ENCODE data around the gene DEF6.
"Not testable (repeated sequence)": the region's sequence is repeated elsewhere in the genome, so short reads cannot be mapped to it uniquely, and the experiment has no call there.

The DEF6 gene

DNA sequence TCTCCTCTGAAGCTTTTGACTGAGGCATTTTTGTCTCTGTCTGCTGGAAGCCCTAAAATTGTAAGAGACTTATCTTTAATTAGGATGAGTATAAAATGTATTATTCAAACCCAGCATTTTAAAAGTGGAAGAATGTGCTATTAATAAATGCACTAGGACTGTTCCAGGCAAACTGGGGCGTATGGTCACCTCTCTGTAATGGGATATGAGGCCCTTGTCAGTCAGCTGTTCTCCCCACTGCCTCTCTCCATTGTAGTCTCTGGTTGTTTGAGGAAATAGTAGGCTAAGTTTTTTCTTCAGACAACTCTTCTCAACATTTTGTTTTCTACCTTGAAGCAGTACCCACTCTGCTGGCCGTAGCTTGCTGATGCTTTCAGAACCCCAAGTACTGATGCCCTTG, 14.3 kb upstream of the DEF6 start:
- no peak for DNase-seq

DNA sequence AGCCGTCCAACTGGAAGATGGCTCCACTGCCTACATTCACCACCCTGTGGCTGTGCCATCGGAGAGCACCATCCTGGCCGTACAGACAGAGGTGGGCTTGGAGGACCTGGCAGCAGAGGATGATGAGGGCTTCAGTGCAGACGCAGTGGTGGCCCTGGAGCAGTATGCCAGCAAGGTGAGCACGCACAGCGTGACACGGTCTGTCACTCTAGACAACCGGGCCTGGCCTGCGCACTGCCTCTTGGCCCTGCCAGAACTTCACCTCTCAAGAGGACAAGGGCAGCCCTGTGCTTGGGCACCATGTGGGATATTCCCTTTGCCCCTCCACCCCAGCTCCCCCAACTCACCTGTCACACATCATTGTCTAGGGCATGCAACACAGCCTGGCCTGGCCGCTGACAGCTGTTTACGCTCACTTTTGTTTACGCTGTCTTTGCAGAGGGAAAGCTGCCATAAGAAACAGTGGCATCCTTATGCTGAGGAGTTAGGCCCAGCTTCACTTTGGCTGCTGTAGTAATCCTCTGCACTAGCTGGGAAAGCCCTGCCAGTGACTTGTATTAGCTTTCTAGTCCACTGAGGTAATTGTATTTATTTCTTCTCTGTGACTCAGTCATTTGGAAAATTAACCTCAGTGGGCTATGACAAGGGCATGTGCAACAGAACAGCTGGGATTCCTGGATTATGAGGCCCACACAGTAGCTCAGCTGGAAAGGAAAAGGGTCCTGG, 9.8 kb upstream of the DEF6 start:
- no peak for DNase-seq

DNA sequence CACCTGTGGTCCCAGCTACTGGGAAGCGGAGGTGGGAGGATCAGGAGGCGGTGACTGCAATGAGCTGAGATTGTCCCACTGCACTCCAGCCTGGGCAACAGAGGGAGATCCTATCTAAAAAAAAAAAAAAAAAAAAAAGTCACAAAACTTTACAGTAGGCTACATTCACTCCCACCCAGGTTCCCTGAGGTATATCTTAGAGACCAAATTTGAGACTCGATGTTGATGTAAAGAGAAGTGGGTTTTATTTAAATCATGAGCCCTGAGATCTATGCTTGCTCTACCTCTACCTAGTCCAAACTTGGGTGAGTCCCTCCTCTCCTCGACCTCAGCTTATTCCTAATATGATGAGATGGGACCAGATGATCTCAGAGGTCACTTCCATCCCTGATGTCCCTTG, 8.8 kb upstream of the DEF6 start:
- DNase-seq, result no peak

DNA sequence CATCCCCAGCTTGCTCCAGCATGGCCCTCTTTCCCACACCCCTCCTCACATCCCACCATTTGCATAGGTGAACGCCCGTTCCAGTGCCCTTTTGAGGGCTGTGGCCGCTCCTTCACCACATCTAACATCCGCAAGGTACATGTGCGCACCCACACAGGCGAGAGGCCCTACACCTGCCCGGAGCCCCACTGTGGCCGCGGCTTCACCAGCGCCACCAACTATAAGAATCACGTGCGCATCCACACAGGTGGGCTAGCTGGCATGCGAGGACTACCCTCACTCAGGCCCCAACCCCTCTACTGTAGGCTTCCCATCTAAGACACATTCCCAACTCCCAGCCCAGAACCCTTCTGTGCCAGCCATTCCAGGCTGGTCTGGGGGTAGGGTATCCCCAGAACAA, 6.1 kb upstream of the DEF6 start:
- no peak for DNase-seq

DNA sequence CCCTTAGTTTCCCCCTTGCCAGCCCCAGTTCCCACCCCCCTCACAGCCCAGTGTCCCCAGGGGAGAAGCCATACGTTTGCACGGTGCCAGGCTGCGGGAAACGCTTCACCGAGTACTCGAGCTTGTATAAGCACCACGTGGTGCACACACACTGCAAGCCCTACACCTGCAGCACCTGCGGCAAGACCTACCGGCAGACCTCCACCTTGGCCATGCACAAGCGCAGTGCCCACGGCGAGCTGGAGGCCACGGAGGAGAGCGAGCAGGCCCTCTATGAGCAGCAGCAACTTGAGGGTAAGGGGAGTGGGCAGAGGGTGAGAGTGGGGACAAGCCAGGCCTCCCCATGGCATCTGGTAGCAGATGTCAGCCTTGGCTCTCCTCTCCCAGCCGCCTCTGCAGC, 5.1 kb upstream of the DEF6 start:
- DNase-seq, result no peak

DNA sequence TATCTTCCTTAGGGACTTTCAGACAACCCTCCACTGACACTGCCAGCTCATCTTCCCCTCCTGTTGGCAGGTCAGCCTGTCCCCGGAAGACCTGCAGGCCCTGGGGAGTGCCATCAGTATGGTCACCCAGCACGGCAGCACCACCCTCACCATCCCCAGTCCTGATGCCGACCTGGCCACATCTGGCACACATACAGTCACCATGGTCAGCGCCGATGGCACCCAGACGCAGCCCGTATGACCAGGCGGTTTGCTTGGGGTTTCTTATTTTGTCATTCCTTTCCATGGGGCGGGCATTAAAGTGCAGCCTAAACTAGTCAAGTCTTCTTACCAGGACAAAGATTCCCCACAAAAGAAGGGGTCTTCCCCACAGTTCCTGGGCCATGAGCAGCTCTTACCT, 3.9 kb upstream of the DEF6 start:
- no peak for DNase-seq

DNA sequence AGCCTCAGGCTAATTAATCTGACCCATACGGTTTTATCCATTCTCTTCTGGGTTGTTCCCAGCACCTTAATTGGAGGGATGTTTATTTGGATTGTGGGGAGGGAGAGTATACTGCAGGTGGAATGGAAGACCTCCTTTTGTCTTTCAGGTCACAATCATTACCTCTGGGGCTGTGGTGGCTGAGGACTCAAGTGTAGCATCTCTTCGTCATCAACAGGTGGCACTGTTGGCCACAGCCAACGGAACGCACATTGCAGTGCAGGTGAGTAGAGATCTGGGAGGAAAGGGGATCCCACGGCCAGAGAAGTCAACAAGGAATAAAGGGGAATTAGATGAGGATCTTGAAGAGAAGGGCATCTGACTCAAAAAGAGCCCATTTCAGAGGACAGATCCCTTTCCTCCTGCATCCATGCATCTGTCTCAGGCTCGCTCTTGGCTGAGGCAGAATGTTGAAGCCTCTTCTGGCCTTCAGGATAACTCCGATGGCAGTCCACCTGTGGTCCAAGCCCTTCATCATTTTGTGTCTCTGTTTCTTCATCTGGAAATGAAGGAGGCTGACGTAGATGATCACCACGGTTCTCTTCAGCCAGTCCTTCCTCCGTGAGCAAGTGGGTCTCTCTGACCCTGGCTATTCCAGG, 3.2 kb upstream of the DEF6 start:
- peak; percentile 38 for DNase-seq

DNA sequence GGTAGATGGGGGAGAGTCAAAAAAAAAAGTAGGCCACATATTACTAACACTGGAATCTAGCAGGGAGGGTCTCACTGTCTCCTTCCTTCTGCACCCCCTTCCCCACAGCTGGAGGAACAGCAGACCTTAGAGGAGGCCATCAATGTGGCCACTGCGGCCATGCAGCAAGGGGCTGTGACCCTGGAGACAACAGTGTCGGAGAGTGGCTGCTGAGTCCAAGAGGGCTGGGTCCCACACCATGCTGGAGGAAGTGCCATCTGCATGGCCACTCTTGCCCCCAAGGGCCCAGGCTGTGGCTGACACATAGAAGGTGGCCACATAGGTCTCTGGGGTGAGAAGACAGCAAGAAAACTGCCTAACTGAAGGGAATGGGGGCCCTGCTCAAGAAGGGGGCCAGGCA, 2.6 kb upstream of the DEF6 start:
- no peak for DNase-seq

DNA sequence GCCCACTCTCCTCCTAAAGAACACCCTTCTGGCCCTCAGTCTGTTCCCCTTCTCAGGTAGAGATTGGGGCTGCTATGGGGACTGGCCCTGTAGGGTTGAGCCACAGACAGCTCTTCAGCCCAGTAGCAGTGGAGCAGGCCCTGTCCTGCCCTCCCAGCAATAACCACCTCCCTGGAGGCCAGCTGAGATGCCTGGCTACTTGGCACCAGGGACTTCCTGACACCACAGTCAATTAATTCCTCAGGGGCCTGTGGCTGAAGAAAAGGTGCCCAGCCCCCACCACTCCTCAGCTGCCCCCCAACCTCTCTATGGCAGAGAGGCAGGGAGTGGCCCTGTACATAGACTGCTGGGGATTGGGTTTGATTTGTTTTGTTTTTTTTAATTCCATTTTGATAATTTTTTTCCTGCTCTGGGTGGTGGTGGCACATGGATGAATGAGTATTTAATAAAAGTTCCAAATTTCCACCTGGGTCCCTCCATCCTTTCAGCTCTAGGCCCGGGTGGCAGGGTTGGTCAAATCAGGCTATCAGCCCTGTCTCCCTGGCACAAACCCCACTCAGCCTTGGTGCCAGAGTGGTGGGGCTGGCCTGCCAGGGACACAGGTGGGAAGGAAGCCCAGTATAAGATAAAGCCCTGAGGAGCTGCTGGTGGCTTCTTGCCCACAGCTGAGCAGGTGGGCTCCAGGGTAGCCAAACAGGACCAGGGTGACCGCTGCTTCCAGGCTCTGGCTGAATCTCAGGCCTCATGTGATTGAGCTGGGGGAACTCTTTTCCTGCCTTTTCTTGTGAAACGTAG, 1.9 kb upstream of the DEF6 start:
- no peak for DNase-seq

DNA sequence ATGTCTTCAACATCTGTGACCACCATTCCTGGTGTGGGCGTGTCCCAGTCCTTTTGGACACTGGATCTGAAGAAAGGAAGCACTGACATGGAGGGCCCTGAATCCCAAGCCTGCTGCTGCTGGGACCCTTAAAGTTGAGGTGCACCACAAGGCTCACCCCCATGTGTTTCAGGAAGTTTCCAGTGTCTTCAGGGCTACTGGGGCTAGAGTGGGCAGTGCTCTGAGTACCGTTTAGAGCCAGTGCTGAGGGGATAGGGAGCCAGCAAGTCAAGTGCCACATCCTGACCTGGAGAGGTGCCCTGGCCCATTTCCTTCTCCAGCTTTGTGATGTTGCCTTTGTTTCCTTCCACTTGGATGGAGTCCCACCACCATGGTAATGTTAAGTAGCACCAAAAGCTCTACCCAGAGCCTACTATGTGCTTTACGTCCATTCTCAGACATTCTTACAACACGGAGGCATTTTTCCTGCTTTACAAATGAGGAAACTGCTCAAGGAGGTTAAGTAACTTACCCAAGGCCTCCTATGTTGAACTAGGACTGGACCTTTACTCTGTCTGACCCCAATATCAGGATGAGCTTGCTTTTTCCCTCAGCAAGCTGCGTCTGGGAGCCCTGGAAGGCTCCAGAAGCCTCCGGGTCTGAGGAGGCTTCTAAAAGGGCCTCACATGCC, 552 bp upstream of the DEF6 start:
- no peak for DNase-seq

DNA sequence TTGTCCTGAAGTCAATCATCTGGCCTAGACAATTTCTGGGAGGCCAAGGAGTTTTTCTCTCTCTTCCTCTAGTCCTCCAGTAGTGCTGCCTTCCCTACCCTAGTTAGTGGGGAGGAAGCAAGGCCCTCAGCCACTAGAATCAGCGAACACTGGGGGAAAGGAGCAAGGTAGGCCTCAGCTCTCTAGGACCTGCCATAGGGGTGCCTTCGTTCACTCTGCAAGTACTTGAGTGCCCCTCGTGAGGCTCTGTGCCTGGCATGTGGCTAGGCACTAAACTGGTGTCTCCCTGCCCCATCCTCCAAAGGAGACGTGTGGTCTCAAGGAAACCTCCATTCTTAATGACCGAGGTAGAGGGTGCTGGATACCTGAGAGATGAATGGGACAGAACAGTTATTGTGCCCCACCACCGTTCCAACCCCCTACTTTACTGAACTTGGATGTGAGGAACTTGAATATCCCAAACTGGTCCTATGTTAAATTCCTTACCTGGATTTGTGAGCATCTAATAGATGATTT, 1.1 kb downstream of the DEF6 start:
- DNase-seq, result no peak

DNA sequence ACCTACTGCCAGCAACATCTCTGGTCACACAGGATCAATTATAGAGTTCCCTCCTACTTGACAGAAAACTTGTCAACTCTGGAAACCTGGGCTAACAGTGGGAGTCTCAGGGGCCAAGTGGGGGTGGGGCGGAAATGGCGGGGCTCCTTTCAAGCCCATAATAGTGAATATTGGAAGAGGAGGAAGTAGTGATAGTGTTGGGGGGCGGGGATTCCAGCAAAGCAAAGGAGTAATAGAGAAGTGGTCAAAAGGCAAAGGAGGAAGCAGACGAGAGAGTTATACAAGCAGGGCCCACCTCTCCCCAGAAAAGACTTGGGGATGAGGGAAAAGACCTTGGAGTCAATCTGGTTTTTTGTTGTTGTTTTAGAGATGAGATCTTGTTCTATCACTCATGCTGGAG, 2.1 kb downstream of the DEF6 start:
- DNase-seq, result no peak

DNA sequence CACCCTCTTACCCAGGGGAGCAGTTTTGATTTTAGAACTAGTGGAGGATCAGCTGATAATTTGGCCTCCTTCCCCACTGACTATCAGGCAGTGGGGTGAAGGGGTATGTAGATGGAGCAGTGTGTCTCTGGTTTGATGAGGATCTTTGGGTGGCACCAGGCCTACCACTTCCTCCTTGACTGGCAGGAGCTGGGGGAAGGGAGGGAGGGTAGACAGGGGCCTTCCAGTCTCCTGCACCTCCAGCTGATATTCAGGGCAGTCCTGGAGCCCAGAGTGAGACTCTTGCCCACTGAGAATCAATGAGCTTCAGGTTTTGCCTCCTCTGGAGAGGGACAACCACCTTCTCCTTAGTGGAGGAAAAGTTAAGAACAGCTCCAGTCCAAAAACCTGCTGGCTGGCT, 3.2 kb downstream of the DEF6 start:
- peak; percentile 51 for DNase-seq

DNA sequence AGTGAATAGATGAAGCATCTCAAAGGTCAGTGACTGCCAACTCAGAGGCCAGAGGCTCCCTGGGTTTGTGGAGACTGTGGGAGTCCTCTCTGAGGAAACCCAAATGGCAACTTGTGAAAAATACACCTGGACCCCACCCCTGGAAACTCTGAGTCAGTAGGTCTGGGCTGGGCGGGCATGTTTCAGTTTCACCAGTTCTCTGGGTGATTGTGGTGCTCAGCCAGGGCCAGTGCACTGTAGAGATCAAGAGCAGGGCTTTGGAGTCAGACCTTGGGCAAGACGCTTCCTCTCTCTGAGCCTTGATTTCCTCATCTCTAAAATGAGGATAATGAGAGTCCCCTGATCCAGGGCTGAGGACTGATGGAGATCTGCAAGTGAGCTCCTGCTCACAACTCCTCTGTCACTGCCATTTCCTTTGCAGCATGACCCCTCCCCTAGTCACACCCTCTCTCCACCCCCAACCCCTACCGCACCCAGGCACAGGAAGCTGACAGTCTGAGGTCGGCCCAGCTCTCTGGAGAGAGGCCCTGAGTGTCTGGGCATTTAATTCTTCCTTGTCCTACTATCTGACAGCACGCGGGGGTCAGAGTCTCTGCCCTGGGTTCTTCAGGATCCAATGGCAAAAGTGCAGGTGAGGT, 5.1 kb downstream of the DEF6 start:
- peak; percentile 89 for DNase-seq

DNA sequence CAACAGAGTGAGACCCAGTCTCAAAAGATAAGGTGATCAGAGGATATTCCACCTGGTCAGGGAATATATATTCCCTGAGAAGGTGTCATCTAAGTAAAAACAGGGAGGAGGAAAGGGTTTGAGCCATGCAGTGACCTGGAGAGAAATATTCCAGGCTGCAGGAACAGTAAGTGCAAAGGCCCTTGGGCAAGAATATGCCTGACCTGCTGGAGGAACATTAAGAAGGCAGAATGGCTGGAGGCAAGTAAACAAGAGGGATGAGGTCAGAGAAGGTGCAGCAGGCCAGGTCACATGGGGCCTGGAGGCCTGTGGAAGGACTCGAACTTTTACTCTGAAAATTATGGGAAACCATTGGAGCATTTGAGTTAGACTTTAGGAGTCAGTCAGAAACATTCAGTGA, 6.7 kb downstream of the DEF6 start:
- DNase-seq, result no peak

DNA sequence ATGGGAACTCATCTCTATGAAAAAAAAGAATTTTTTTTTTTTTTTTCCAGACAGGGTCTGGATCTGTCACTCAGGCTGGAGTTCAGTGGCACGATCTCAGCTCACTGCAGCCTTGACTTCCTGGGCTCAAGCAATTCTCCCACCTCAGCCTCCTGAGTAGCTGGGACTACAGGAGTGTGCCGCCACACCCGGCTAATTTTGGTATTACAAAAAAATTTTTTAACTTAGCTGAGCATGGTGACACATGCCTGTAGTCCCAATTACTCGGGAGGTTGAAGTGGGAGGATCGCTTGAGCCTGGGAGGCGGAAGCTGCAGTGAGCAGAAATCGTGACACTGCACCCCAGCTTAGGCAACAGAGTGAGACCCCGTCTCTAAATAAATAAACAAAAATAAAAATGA, 7.5 kb downstream of the DEF6 start:
- DNase-seq, result no peak

DNA sequence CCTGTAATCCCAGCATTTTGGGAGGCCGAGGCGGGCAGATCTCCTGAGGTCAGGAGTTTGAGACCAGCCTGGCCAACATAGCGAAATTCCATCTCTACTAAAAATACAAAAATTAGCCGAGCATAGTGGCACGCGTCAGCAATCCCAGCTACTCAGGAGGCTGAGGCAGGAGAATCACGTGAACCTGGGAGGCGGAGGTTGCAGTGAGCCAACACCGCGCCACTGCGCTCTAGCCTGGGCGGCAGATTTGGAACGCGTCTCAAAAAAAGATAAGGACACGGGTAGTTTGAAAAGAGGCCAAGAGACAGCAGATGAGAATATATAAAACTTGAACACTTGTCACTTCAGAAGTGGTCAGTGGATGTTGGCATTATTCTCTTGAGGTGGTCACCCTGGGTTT, 9.5 kb downstream of the DEF6 start:
- not testable (repeated sequence) for DNase-seq

DNA sequence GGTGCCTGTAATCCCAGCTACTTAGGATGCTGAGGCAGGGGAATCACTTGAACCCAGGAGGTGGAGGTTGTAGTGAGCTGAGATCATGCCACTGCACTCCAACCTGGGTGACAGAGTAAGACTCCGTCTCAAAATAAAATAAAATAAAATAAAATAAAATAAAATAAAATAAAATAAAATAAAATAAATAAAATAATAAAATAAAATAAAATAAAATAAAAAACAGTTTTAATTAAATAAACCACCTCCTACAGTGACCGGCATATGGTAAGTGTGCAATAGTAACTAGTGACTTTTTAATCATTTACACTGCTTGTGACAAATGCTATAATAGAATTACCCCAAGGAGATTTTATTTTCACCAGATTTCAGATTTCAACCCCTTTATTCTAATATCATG, 10.9 kb downstream of the DEF6 start:
- not testable (repeated sequence) for DNase-seq

DNA sequence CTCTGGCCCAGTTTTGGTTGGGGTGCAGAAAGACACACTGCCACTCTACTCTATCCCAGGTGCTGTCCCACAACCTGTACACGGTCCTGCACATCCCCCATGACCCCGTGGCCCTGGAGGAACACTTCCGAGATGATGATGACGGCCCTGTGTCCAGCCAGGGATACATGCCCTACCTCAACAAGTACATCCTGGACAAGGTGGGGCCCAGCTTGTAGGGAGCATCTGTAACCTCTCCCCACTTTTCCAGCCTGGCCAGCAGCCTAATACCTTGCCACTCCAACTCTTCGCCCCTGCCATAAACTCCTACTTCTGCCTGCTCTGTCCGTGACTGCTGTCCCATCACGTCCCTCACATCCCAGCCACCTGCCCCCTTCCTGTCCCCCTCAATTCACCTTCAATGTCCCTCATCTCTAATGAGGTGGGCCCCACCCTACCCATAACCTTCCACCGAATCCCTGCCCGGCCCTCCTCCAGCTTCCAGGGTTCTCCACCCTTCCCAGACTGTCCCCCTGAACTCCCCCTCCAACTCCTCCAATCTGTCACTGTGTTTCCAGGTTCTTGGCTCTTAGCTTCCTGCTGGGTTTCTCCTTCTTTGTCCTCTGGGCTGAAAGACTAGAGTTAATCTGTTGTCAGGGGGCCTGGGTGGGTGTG, 12.1 kb downstream of the DEF6 start:
- no peak for DNase-seq

DNA sequence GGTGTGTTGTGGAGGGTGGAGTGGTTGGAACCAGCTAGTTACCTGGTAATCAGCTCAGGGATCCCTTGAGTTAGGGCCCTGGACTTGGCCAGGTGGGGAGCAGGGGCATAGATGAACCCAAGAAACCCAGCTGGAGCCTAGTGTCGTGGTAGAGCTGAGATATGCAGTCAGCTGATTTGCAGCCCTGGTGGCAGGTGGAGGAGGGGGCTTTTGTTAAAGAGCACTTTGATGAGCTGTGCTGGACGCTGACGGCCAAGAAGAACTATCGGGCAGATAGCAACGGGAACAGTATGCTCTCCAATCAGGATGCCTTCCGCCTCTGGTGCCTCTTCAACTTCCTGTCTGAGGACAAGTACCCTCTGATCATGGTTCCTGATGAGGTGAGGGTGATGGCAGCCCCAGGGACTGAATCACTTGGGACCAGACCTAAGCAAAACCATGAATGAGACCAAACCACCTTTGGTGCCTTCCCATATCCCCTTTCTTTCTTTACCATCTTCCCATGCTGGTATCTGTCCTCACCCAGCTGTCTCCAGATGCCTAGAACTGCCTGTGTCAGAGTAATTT, 12.7 kb downstream of the DEF6 start:
- DNase-seq, result no peak

DNA sequence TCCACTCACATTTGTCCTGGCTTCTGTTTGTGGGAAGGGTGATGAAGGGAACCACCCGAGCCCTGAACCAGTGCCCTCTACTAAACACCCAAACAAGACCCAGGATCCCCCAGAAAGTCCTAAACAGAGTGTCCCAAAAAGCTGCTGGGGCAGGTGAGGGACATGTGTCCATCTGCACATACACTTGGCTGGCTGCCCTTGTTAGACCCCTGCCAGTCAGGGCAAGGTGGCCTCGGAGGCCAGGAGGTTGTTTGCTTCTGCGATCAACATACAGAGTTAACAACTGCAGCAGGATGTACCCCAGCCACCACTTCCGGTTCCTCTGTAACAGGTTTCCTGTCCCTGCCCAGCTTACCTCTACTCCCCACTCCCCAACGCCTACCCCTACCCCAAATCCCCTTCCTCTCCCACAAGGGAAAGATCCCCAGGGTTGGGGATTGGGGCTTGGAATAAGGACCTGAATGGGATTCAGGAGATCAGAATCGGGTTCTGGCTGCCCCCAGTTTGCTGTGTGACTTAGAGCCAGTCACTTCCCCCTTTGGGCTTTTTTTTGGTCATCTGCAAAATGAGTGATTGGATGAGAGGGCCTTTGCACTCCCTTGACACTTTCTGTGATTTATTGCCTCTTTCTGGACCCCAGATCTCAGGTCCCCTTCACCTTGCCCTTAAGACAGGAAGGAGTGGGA, 13.9 kb downstream of the DEF6 start:
- peak; percentile 67 for DNase-seq

Data from activated effector memory CD4-positive, alpha-beta T cell treated with Interleukin-2 at 50 U/mL for 16 hours (primary cell).